Measurements from ENCODE around the gene ARMS2. TPM values are rescaled to one million over a fixed set of nuclear protein-coding genes. Genes with fewer than 3 reads are reported as not detected.

The ARMS2 gene
- total and polyA plus RNA-seq, 2 experiments from 2014 or later: not detected

- H3K79me2 ChIP-seq (replicated peaks; ENCODE audit: insufficient read depth): no peaks in the 10 kb centered on the region
- peaks cover 52% of the 10 kb centered on the region for H3K27me3 ChIP-seq (ENCODE audit: insufficient read depth)
- no peaks in the 10 kb centered on the region; the same call in 1 of the 2 replicates for H4K20me1 ChIP-seq (replicated peaks; ENCODE audit: insufficient read depth)
Observed at GRCh38 chr10:122461729-122462532, 7.5 kb downstream of the ARMS2 start.

DNA sequence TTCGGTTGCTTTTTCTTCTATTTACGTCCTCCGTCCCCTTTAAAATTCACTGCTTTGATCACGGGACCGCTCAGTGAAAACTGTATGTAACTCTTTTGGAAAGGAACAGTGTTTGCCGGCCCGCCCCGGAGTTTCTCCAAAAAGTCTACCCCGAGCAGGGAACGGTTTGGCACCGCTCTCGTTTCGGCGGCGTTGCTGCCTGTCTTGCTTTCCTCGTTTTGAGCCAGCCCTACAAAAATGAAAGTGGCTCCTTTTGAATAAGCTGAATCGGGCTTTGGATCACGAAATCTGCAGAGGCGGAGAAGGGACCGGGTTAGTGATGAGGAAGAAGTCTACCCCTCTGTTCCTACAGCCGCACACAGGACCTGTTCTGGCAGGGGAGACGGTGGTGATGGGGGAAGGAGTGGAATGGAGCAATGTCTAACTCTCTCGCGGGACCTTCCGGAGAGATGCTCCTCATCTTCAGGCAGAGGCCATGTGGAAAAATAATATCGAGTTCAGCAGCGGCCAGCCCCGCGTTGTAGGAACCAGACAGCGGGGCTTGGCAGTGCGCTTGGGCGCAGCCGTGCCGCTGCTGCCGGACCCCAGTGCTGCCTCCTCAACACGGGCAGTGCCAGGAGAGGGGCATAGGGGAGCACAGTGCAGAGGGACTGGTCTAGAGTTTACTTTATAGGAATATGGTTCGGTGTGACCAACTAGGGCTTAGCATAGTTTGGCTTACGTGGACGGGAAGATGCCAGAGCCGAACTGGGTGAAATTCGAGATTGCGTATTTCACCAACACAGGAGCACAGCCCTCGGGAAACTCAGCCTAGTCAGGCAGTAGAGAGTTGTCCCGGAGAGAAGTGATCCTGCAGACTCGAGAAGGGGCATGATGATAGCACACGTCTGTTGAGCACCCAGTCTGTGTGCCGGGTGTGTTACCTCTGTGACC, 8.3 kb downstream of the ARMS2 start:
- TF ChIP-seq, protein P1, sequence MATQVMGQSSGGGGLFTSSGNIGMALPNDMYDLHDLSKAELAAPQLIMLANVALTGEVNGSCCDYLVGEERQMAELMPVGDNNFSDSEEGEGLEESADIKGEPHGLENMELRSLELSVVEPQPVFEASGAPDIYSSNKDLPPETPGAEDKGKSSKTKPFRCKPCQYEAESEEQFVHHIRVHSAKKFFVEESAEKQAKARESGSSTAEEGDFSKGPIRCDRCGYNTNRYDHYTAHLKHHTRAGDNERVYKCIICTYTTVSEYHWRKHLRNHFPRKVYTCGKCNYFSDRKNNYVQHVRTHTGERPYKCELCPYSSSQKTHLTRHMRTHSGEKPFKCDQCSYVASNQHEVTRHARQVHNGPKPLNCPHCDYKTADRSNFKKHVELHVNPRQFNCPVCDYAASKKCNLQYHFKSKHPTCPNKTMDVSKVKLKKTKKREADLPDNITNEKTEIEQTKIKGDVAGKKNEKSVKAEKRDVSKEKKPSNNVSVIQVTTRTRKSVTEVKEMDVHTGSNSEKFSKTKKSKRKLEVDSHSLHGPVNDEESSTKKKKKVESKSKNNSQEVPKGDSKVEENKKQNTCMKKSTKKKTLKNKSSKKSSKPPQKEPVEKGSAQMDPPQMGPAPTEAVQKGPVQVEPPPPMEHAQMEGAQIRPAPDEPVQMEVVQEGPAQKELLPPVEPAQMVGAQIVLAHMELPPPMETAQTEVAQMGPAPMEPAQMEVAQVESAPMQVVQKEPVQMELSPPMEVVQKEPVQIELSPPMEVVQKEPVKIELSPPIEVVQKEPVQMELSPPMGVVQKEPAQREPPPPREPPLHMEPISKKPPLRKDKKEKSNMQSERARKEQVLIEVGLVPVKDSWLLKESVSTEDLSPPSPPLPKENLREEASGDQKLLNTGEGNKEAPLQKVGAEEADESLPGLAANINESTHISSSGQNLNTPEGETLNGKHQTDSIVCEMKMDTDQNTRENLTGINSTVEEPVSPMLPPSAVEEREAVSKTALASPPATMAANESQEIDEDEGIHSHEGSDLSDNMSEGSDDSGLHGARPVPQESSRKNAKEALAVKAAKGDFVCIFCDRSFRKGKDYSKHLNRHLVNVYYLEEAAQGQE (IDR thresholded peaks at IDR 0.05; ENCODE audit: unreplicated experiment): no peak
- TF ChIP-seq EZH2 (IDR thresholded peaks at IDR 0.05; ENCODE audit: low read depth, unreplicated experiment): peak; percentile 85
- H3K36me3 ChIP-seq (ENCODE audit: insufficient read depth): no peaks in the 10 kb centered on the region
- H4K20me1 ChIP-seq (replicated peaks; ENCODE audit: insufficient read depth): no peaks in the 10 kb centered on the region; the same call in 1 of the 2 replicates
- Mint-ChIP-seq H3K9me3 (no peaks in the 10 kb centered on the region), H3K4me1 (peaks cover 36% of the 10 kb centered on the region), H3K36me3 (ENCODE audit: low read depth) (no peaks in the 10 kb centered on the region; the same call in 2 of the 3 replicates), H3K27me3 (ENCODE audit: insufficient read depth, low read depth, poor library complexity) (peaks cover 52% of the 10 kb centered on the region), H3K4me3 (peak overlapping the region; percentile 81), H3K27ac (no peak overlapping the region)
- H3K27me3 ChIP-seq (ENCODE audit: insufficient read depth): peaks cover 52% of the 10 kb centered on the region
- H3F3A ChIP-seq (replicated peaks; ENCODE audit: low read depth): 0 out of 2 replicates have a peak, but pooled peaks cover 6% of the 10 kb centered on the region
- peak overlapping the region; percentile 91 for H3K4me2 ChIP-seq
- no peaks in the 10 kb centered on the region for H3K9me2 ChIP-seq (ENCODE audit: insufficient read depth)
- peaks cover 16% of the 10 kb centered on the region for H3K4me1 ChIP-seq (ENCODE audit: insufficient read depth)
- ATAC-seq (peak; percentile 13), DNase-seq (ENCODE audit: low spot score) (no peak)
- peak overlapping the region; percentile 75 for H3K4me3 ChIP-seq
- peak overlapping the region; percentile 92 for H2AFZ ChIP-seq
- H3K79me2 ChIP-seq (replicated peaks; ENCODE audit: insufficient read depth): no peaks in the 10 kb centered on the region
- H3K27ac ChIP-seq (ENCODE audit: low read depth): no peak overlapping the region

More at GRCh38 chr10:122461729-122462532, 7.5 kb downstream of the ARMS2 start:
- Mint-ChIP-seq H3K27ac (no peak overlapping the region), H3K4me1 (peaks cover 36% of the 10 kb centered on the region), H3K4me3 (peak overlapping the region; percentile 81), H3K9me3 (no peaks in the 10 kb centered on the region), H3K36me3 (ENCODE audit: low read depth) (no peaks in the 10 kb centered on the region; the same call in 2 of the 3 replicates), H3K27me3 (ENCODE audit: insufficient read depth, low read depth, poor library complexity) (peaks cover 53% of the 10 kb centered on the region)
- H3F3A ChIP-seq (replicated peaks; ENCODE audit: low read depth): 0 out of 2 replicates have a peak, but pooled peaks cover 6% of the 10 kb centered on the region
- H3K4me3 ChIP-seq: peak overlapping the region; percentile 75
- TF ChIP-seq ZNF114 (CRISPR knock-in tag; IDR thresholded peaks at IDR 0.05): no peak
- peak; percentile 63 for TF ChIP-seq EZH2phosphoT487 (IDR thresholded peaks at IDR 0.05; ENCODE audit: unreplicated experiment)
- peak; percentile 51 for DNase-seq (ENCODE audit: low spot score)
- H3K36me3 ChIP-seq (ENCODE audit: insufficient read depth): no peaks in the 10 kb centered on the region
- H2AFZ ChIP-seq: peak overlapping the region; percentile 92
- peak; percentile 37 for ATAC-seq
- no peaks in the 10 kb centered on the region for H3K9me2 ChIP-seq (ENCODE audit: insufficient read depth)
- H3K27ac ChIP-seq (ENCODE audit: low read depth): no peak overlapping the region
- peak overlapping the region; percentile 91 for H3K4me2 ChIP-seq
- H3K4me1 ChIP-seq (ENCODE audit: insufficient read depth): peaks cover 16% of the 10 kb centered on the region

All from GM23338 (cell line).